ENCODE results near the gene ATP8A2.
A peak's percentile ranks its signal among the peaks of the same experiment; 100 is the strongest.
"Not testable (repeated sequence)": the region's sequence is repeated elsewhere in the genome, so short reads cannot be mapped to it uniquely, and the experiment has no call there.

Gene ATP8A2

GRCh38 chr13:25525884-25526283 is 154.1 kb downstream of the ATP8A2 start:
- Mint-ChIP-seq H3K4me3 (no peak overlapping the region), H3K27ac (no peak overlapping the region), H3K9me3 (peaks cover 14% of the 10 kb centered on the region), H3K4me1 (no peaks in the 10 kb centered on the region), H3K36me3 (no peaks in the 10 kb centered on the region)
- DNase-seq (ENCODE audit: low spot score in 2 of 2) (no peak), ATAC-seq (no peak)

- H3K4me3 Mint-ChIP-seq = no peak overlapping the region
- H3K4me1 Mint-ChIP-seq = no peaks in the 10 kb centered on the region
- peaks cover 14% of the 10 kb centered on the region for H3K9me3 Mint-ChIP-seq
- no peak overlapping the region for H3K27ac Mint-ChIP-seq
- no peaks in the 10 kb centered on the region for H3K36me3 Mint-ChIP-seq
- DNase-seq (ENCODE audit: low spot score in 2 of 2) = no peak
- no peak for ATAC-seq
These were observed 156.5 kb downstream of the ATP8A2 start for GRCh38 chr13:25528266-25528665.

GRCh38 chr13:25529425-25529824 is 157.7 kb downstream of the ATP8A2 start:
- Mint-ChIP-seq H3K36me3 (no peaks in the 10 kb centered on the region), H3K4me3 (no peak overlapping the region), H3K27ac (no peak overlapping the region), H3K9me3 (peaks cover 11% of the 10 kb centered on the region), H3K4me1 (no peaks in the 10 kb centered on the region)
- ATAC-seq (no peak), DNase-seq (ENCODE audit: low spot score in 2 of 2) (no peak)

GRCh38 chr13:25538276-25538675 is 166.5 kb downstream of the ATP8A2 start:
- Mint-ChIP-seq H3K4me3 (no peak overlapping the region), H3K4me1 (no peaks in the 10 kb centered on the region), H3K27ac (no peak overlapping the region), H3K36me3 (no peaks in the 10 kb centered on the region), H3K9me3 (no peaks in the 10 kb centered on the region)
- DNase-seq (ENCODE audit: low spot score in 2 of 2) (no peak), ATAC-seq (no peak)

GRCh38 chr13:25541434-25542123 is 169.8 kb downstream of the ATP8A2 start:
- Mint-ChIP-seq H3K36me3 (no peaks in the 10 kb centered on the region), H3K9me3 (peaks cover 3% of the 10 kb centered on the region), H3K27ac (no peak overlapping the region), H3K4me1 (no peaks in the 10 kb centered on the region), H3K4me3 (no peak overlapping the region)
- DNase-seq (ENCODE audit: low spot score in 2 of 2) (no peak), ATAC-seq (no peak)

GRCh38 chr13:25548991-25549390 is 177.2 kb downstream of the ATP8A2 start:
- not testable (repeated sequence) for H3K9me3 Mint-ChIP-seq; H3K27ac Mint-ChIP-seq; H3K4me1 Mint-ChIP-seq; DNase-seq (ENCODE audit: low spot score in 2 of 2); ATAC-seq; H3K4me3 Mint-ChIP-seq; H3K36me3 Mint-ChIP-seq

- Mint-ChIP-seq H3K4me1 (no peaks in the 10 kb centered on the region), H3K36me3 (no peaks in the 10 kb centered on the region), H3K9me3 (no peaks in the 10 kb centered on the region), H3K4me3 (no peak overlapping the region), H3K27ac (no peak overlapping the region)
- ATAC-seq = no peak
- DNase-seq (ENCODE audit: low spot score in 2 of 2) = no peak
These were observed 190.0 kb downstream of the ATP8A2 start for GRCh38 chr13:25561812-25562211.

- Mint-ChIP-seq H3K9me3 (no peaks in the 10 kb centered on the region), H3K36me3 (no peaks in the 10 kb centered on the region), H3K27ac (no peak overlapping the region), H3K4me3 (no peak overlapping the region), H3K4me1 (no peaks in the 10 kb centered on the region)
- DNase-seq (ENCODE audit: low spot score in 2 of 2) (no peak), ATAC-seq (no peak)
These were observed 198.4 kb downstream of the ATP8A2 start for GRCh38 chr13:25570185-25570584.

- Mint-ChIP-seq H3K9me3 (no peaks in the 10 kb centered on the region), H3K27ac (no peak overlapping the region), H3K4me1 (no peaks in the 10 kb centered on the region), H3K4me3 (no peak overlapping the region), H3K36me3 (no peaks in the 10 kb centered on the region)
- ATAC-seq (no peak), DNase-seq (ENCODE audit: low spot score in 2 of 2) (no peak)
These were observed 199.5 kb downstream of the ATP8A2 start for GRCh38 chr13:25571237-25571636.

- H3K4me1 Mint-ChIP-seq; H3K36me3 Mint-ChIP-seq; H3K4me3 Mint-ChIP-seq; ATAC-seq; DNase-seq (ENCODE audit: low spot score in 2 of 2); H3K9me3 Mint-ChIP-seq; H3K27ac Mint-ChIP-seq: not testable (repeated sequence)
These were observed 200.4 kb downstream of the ATP8A2 start for GRCh38 chr13:25572171-25572570.

- DNase-seq (ENCODE audit: low spot score in 2 of 2) (peak; percentile 38 to 74), ATAC-seq (peak; percentile 67)
- Mint-ChIP-seq H3K4me3 (no peak overlapping the region), H3K27ac (no peak overlapping the region), H3K36me3 (no peaks in the 10 kb centered on the region), H3K4me1 (no peaks in the 10 kb centered on the region), H3K9me3 (no peaks in the 10 kb centered on the region)
These were observed 202.9 kb downstream of the ATP8A2 start for GRCh38 chr13:25574437-25575411.

- H3K4me1 Mint-ChIP-seq = no peaks in the 10 kb centered on the region
- H3K36me3 Mint-ChIP-seq = no peaks in the 10 kb centered on the region
- no peak for ATAC-seq
- H3K9me3 Mint-ChIP-seq = no peaks in the 10 kb centered on the region
- H3K27ac Mint-ChIP-seq = no peak overlapping the region
- DNase-seq (ENCODE audit: low spot score in 2 of 2) = no peak
- H3K4me3 Mint-ChIP-seq = no peak overlapping the region
These were observed 203.8 kb downstream of the ATP8A2 start for GRCh38 chr13:25575562-25575961.

GRCh38 chr13:25578526-25578925 is 206.8 kb downstream of the ATP8A2 start:
- H3K36me3 Mint-ChIP-seq = no peaks in the 10 kb centered on the region
- no peak overlapping the region for H3K4me3 Mint-ChIP-seq
- DNase-seq (ENCODE audit: low spot score in 2 of 2) (no peak), ATAC-seq (no peak)
- no peak overlapping the region for H3K27ac Mint-ChIP-seq
- H3K4me1 Mint-ChIP-seq = no peaks in the 10 kb centered on the region
- no peaks in the 10 kb centered on the region for H3K9me3 Mint-ChIP-seq

GRCh38 chr13:25579221-25579620 is 207.4 kb downstream of the ATP8A2 start:
- Mint-ChIP-seq H3K4me1 (no peaks in the 10 kb centered on the region), H3K36me3 (no peaks in the 10 kb centered on the region), H3K27ac (no peak overlapping the region), H3K4me3 (no peak overlapping the region), H3K9me3 (no peaks in the 10 kb centered on the region)
- ATAC-seq = peak; percentile 11
- no peak for DNase-seq (ENCODE audit: low spot score in 2 of 2)

GRCh38 chr13:25581351-25581750 is 209.6 kb downstream of the ATP8A2 start:
- no peak for ATAC-seq

GRCh38 chr13:25584087-25584486 is 212.3 kb downstream of the ATP8A2 start:
- Mint-ChIP-seq H3K9me3 (no peaks in the 10 kb centered on the region), H3K4me1 (no peaks in the 10 kb centered on the region), H3K36me3 (no peaks in the 10 kb centered on the region), H3K27ac (no peak overlapping the region), H3K4me3 (no peak overlapping the region)
- DNase-seq (ENCODE audit: low spot score in 2 of 2) (no peak), ATAC-seq (no peak)

More at GRCh38 chr13:25581351-25581750, 209.6 kb downstream of the ATP8A2 start:
- Mint-ChIP-seq H3K4me3 (no peak overlapping the region), H3K9me3 (no peaks in the 10 kb centered on the region), H3K4me1 (no peaks in the 10 kb centered on the region), H3K27ac (no peak overlapping the region), H3K36me3 (no peaks in the 10 kb centered on the region)
- no peak for DNase-seq (ENCODE audit: low spot score in 2 of 2)

Measured in stimulated activated effector memory CD8-positive, alpha-beta T cell treated with anti-CD3 and anti-CD28 coated beads, Interleukin-12 subunit alpha, Interleukin-12 subunit beta, amount 100 ng/mL, for 72 hours (primary cell).